GM19193 (cell line): ENCODE measurements around the gene ATG4D.

ENCODE experiments used
- POLR2A ChIP-seq: IDR thresholded peaks from 4 replicates; pipeline ENCODE4 v1.6.1; 2011; ENCODE audit not compliant: insufficient read depth, insufficient read length; ENCODE audit errors: extremely low read depth

Gene ATG4D

DNA sequence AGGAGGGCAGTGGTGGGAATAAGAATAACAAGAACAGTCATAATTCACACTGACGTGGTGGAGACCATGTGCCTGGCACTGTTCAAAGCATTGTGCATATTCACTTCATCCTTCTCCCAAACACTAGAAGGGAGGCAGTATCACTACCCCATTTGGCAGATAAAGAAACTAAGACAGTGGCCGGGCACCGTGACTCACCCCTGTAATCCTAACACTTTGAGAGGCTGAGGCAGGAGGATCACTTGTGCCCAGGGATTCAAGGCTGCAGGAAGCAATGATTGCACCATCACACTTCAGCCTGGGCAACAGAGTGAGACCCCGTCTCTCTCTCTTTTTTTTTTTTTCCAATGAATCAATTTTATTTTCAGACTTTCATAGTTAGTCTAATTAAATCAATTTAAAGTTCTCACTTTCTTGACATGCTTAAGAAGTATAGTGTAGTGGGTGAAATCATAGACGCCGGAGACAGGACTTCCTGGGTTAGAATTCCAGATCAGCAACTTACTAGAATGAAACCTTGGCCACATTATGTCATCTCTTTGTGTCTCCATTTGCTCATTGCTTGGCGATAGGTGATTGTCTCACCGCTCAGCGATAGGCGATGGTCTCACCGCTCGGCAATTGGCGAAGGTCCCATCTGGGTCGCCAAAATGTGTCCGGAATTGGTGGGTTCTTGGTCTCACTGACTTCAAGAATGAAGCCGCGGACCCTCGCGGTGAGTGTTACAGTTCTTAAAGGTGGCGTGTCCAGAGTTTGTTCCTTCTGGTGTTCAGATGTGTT lies 5.3 kb upstream of the ATG4D start:
- TF ChIP-seq POLR2A = no peak

DNA sequence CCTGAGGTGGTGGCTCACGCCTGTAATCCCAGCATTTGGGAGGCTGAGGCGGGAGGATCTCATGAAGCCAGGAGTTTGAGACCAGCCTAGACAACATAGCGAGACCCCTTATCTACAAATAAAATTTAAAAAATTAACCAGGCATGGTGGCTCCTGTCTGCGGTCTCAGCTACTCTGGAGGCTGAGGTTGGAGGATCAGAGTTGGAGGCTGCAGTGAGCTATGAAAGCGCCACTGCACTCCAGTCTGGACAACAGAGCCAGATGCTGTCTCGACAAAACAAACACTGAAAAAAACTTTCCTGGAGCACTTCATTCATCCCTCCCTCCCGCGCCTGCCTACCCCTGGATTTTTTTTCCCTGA lies 665 bp upstream of the ATG4D start:
- TF ChIP-seq POLR2A = no peak

DNA sequence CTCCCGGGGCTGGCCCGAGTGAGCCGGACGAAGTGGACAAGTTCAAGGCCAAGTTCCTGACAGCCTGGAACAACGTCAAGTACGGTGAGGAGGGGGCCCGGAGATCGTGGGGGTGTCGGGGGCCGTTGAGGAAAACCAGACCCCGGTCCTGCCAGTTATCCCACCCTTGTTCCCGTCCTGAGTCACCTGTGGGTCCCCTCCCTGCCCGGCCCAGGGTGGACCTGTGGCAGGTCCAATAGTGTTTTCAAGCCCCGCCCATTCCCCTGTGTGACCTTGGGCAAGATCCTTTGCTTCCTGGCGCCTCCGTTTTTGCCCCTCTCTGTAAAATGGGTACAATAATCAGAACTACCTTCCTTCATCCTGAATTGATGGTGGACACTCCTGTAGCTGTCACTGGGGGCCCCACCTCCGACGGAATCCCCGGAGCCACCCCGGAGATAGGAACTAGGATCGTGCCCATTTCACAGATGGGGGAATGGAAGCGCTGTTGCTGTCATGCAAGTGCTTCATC lies 593 bp downstream of the ATG4D start:
- TF ChIP-seq POLR2A = no peak

DNA sequence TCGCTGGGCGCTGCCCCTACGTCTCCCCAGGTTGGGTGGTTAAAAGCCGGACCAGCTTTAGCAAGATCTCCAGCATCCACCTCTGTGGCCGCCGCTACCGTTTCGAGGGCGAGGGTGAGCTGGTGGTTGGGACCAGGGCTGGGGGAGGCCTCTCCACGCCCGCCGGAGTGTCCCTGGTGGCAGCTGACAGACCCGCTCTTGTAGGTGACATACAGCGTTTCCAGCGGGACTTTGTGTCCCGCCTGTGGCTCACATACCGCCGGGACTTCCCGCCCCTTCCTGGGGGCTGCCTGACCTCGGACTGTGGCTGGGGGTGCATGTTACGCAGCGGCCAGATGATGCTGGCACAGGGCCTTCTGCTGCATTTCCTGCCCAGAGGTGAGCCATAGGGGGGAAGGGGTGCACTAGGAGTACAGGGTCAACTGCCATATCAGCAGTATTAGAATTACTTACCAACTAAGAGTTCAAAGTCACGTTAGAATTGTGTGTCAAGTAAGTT lies 1.1 kb downstream of the ATG4D start:
- no peak for TF ChIP-seq POLR2A

DNA sequence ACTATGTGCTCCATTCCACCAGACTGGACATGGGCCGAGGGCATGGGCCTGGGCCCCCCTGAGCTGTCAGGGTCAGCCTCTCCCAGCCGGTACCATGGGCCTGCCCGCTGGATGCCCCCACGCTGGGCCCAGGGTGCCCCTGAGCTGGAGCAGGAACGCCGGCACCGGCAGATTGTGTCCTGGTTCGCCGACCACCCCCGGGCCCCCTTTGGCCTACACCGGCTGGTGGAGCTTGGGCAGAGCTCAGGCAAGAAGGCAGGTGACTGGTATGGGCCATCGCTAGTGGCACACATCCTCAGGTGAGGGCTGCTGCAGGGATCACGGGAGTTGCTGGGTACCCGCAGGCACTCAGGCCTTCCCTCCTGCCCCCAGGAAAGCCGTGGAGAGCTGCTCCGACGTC lies 3.1 kb downstream of the ATG4D start:
- no peak for TF ChIP-seq POLR2A

DNA sequence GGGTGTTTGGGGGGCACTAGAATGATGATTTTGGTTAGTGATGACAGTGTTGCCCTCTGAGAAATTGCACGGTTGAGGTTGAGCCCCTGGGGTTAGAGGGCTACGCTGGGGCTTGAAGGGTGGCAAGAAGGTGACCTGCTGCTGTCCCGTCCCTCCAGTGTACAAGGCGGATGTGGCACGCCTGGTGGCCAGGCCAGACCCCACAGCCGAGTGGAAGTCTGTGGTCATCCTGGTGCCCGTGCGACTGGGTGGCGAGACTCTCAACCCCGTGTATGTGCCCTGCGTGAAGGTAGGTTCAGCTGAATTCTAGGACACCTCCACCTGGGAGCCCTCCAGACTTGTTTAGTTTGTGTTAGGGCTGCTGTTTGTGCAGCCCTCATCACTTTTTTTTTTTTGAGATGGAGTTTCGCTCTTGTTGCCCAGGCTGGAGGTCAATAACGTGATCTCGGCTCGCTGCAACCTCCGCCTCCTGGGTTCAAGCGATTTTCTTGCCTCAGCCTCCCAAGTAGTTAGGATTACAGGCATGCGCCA lies 5.1 kb downstream of the ATG4D start:
- TF ChIP-seq POLR2A = no peak

DNA sequence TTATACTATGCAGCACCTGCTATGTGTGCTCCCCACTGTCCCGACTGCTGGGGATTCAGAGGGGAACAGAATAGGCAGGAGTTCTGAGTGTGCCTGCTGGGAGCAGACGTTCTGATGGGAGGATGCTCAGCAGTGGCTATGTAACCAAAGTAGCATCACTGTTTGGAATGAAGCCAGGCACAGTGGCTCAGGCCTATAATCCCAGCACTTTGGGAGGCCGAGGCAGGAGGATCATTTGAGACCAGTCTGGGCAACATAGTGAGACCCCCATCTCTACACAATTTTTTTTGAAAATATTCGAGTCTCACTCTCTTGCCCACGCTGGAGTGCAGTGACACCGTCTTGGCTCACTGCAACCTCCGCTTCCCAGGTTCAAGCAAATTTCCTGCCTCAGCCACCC lies 6.0 kb downstream of the ATG4D start:
- TF ChIP-seq POLR2A = no peak

DNA sequence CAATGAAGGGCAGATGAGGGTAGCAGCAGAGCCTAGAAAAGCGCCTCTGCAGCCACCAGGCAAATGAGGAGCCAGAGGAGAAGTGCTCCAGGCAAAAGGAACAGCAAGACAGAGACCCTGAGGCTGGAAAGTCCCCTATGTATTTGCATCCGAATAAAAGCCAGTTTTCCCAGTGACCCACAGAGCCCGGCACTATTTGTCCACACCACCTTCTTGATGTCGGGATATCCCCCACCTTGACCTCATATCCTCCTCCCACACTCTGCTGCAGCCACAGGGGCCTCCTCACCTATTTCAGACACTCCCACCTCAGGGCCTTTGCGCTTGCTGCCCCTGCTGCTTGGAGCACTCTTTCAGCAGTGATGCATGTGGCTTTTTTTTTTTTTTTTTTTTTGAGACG lies 6.6 kb downstream of the ATG4D start:
- TF ChIP-seq POLR2A = no peak

DNA sequence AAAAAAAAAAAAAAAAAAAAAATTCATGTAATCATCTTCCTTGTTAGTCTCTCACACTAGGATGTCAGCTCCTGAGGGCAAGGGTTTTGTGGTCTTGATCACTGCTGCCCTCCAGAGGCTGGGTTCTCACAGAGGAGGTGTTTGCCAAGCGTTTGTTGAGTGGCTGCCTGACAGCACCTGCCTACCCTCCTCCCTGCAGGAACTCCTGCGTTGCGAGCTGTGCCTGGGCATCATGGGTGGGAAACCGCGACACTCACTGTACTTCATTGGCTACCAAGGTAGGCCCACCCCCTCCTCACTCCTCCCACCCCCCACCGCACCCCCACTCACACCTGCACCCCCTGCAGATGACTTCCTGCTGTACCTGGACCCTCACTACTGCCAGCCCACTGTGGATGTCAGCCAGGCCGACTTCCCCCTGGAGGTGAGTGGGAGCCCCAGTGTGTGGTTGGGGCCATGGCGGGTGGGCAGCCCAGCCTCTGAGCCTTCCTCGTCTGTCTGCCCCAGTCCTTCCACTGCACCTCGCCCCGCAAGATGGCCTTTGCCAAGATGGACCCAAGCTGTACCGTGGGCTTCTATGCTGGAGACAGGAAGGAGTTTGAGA lies 8.1 kb downstream of the ATG4D start:
- no peak for TF ChIP-seq POLR2A

DNA sequence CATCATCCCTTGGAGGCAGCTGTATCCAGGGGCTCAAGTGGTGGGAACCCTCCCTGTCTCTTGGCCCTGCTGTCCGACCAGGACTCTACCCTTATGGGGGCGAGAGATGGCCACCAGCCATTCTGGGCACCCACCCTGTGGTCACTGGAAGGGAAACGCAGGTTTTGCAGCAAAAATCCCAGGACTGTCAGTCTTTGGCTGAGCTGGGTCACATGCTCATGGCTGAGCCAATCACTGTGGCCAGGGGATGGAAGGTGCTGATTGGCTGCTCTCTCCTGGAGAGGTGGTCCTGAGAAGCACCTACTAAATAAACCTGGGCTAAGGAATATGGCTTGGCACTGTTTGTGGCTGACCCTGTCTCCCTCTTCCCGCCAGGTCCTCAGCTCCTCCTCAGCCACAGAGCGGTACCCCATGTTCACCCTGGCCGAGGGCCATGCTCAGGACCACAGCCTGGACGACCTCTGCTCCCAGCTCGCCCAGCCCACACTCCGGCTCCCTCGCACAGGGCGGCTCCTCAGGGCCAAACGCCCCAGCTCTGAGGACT lies 8.9 kb downstream of the ATG4D start:
- no peak for TF ChIP-seq POLR2A

DNA sequence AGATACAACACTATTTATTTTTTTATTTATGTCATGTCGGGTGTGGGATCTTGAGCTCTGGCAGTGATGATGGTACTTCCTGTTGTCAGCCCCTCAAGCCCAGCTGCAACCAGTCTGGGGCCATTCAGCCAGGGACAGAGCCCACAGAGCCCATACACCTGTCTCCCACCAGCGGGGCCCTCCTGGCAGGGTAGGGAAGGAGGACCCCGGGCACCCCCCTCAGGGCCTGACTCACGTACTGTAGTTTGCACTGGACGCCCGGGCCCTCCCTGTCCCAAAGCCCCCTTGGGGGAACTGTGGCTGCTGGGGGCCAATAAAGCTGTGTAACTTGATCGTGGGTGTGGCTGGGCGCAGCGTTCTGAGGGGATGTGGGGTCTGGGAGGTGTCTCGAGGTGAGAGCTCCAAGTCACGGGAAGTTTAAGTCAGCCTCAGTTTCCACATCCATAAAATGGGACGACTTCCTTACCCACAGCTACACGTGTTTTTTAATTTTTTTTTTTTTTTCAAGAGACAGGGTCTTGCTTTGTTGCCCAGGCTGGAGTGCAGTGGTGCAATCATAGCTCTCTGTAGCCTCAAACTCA lies 9.5 kb downstream of the ATG4D start:
- no peak for TF ChIP-seq POLR2A

DNA sequence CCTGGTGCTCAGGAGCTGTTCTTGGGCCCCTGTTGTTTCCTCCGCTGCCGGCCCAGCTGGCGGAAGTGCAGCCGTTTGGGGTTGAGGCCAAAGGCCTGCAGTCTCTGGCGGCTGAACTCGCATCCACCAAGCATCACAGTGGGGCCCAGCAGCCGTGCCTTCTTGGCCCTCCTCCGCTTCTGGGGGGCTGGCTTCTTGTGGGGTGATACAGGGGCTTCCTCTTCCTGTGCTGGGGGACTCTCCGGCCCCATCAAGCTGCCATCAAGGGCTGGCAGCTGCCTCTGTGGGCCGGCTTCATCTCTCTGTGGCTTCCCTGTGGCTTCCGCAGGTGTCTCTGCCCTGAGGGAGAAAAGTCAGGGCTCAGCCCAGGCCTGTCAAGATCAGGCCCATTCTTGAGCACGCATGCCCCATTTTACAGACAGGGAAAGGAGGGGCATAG lies 10.3 kb downstream of the ATG4D start:
- TF ChIP-seq POLR2A = no peak

DNA sequence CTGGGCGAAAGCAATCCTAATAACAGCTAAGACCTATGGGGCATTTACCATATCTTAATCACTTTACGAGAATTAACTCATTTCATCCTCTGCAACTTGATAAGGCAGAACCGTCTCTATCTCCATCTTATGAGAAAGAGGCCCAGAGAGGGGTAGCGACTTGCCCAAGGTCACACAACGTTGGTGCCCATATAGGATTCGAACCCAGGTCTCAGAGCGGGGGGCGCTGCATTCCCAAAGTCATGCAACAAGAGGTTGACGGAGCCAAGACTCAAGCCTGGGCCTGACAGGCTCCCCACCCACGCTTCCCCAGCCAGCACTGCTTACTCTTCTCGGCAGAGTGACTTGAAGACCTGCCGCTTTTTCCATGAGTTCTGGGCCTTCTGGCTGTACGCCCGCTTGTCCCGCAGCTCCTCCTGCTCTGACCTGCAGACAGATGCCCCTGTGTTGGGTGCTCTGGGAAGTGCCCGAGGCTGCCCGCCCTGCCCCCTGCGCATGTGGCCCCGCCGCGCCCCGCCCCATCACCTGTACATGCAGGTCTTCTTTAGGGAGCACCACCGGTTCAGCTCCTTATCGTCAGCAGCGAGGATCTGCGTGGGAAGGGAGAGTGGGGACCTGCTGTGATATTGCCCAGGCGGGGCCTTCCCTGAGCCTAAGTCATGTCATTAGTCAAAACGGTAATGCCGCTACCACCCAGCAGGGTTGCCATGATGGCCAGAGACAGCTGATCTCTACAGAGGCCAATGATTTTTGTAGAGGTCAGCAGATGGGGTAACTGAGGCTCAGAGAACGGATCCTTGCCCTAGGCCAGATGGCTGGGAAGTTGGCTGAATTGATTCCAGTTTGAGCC lies 11.3 kb downstream of the ATG4D start:
- TF ChIP-seq POLR2A = no peak

DNA sequence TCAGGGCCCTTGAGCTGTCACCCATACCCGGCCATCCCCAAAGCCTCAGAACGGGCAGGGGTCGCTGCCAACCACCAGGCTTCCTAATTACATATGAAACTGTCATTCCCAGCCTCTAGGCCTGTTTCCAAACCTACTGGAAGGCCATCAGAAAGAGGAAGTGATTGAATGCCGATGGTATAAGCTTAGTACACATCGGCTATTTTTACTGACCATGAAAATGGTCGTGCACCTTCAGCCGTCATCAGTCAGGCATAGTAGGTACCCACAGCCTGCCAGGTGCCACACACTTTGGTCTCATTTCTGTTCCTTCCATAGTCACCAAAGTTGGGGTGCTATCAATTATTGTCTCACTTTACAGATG lies 11.9 kb downstream of the ATG4D start:
- TF ChIP-seq POLR2A = no peak
